HCT116 (cell line): ENCODE results near the gene NUDT13.

Source experiments
- CEBPB ChIP-seq: IDR thresholded peaks from 2 replicates; pipeline ENCODE4 v1.6.1; 2012; ENCODE audit warnings: low read depth
- EZH2 ChIP-seq: fragments of 200-600 bp; sonication (generic); IDR thresholded peaks from 2 replicates; pipeline ENCODE4 v1.6.1; 2017; ENCODE audit warnings: antibody characterized with exemption, mixed run types
- JUND ChIP-seq: IDR thresholded peaks from 2 replicates; pipeline ENCODE4 v1.6.1; 2012
- POLR2A ChIP-seq: IDR thresholded peaks from 2 replicates; pipeline ENCODE4 v1.7.0; 2011; ENCODE audit warnings: borderline replicate concordance; ENCODE audit not compliant: insufficient read depth, insufficient read length; ENCODE audit errors: extremely low read depth
- SP1 ChIP-seq: IDR thresholded peaks from 2 replicates; pipeline ENCODE4 v1.6.1; 2012; ENCODE audit warnings: low read depth
- SRF ChIP-seq: IDR thresholded peaks from 2 replicates; pipeline ENCODE4 v1.6.1; 2012; ENCODE audit warnings: low read depth
- TF ChIP-seq, protein P1 (sequence below): IDR thresholded peaks from 2 replicates; pipeline ENCODE4 v1.6.1; 2011; ENCODE audit warnings: mild to moderate bottlenecking, low read length, moderate library complexity; ENCODE audit not compliant: insufficient replicate concordance; ENCODE audit errors: extremely low read depth
- TF ChIP-seq, protein P2 (sequence below), 3 experiments: fragments of 200-600 bp in 1 of 3; sonication (generic) in 1 of 3; IDR thresholded peaks in 2 of 3; conservative IDR thresholded peaks in 1 of 3; 2 replicates each; pipeline ENCODE4 v1.5.1; 2012 to 2017; ENCODE audit warnings: low read depth in 2 of 3, low read length in 2 of 3, antibody characterized with exemption in 1 of 3, borderline replicate concordance in 1 of 3, control low read depth in 1 of 3, mild to moderate bottlenecking in 1 of 3, mixed read lengths in 1 of 3, mixed run types in 1 of 3, moderate library complexity in 1 of 3; ENCODE audit not compliant: insufficient read depth in 1 of 3
- TF ChIP-seq, protein P3 (sequence below): IDR thresholded peaks from 2 replicates; pipeline ENCODE4 v1.6.1; 2012; ENCODE audit warnings: low read depth

DNA sequence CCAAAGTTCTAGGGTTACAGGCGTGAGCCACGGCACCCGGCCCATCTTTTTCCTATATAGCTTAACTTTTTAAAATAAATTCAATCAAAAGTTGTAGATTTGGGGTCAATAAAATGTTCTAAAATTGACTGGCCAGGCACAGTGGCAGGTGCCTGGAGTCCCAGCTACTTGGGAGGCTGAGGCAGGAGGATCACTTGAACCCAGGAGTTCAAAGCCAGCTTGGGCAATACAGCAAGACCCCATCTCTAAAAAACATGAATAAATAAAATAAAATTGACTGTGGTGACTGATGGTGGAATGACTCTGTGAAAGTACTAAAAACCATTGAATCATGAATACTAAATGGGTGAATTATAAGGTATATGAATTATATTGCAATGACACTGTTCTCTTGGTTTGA, 34.4 kb upstream of the NUDT13 start:
- TF ChIP-seq EZH2 (no peak), SP1 (no peak), JUND (no peak), CEBPB (no peak), SRF (no peak), POLR2A (no peak)
- TF ChIP-seq, protein P1, sequence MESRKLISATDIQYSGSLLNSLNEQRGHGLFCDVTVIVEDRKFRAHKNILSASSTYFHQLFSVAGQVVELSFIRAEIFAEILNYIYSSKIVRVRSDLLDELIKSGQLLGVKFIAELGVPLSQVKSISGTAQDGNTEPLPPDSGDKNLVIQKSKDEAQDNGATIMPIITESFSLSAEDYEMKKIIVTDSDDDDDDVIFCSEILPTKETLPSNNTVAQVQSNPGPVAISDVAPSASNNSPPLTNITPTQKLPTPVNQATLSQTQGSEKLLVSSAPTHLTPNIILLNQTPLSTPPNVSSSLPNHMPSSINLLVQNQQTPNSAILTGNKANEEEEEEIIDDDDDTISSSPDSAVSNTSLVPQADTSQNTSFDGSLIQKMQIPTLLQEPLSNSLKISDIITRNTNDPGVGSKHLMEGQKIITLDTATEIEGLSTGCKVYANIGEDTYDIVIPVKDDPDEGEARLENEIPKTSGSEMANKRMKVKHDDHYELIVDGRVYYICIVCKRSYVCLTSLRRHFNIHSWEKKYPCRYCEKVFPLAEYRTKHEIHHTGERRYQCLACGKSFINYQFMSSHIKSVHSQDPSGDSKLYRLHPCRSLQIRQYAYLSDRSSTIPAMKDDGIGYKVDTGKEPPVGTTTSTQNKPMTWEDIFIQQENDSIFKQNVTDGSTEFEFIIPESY = no peak
- TF ChIP-seq, protein P2, sequence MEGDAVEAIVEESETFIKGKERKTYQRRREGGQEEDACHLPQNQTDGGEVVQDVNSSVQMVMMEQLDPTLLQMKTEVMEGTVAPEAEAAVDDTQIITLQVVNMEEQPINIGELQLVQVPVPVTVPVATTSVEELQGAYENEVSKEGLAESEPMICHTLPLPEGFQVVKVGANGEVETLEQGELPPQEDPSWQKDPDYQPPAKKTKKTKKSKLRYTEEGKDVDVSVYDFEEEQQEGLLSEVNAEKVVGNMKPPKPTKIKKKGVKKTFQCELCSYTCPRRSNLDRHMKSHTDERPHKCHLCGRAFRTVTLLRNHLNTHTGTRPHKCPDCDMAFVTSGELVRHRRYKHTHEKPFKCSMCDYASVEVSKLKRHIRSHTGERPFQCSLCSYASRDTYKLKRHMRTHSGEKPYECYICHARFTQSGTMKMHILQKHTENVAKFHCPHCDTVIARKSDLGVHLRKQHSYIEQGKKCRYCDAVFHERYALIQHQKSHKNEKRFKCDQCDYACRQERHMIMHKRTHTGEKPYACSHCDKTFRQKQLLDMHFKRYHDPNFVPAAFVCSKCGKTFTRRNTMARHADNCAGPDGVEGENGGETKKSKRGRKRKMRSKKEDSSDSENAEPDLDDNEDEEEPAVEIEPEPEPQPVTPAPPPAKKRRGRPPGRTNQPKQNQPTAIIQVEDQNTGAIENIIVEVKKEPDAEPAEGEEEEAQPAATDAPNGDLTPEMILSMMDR (IDR thresholded peaks at IDR 0.05 in 2 of 3, conservative IDR thresholded peaks at IDR 0.05 in 1 of 3; ENCODE audit: borderline replicate concordance in 1 of 3, insufficient read depth in 1 of 3, low read depth in 2 of 3, low read length in 2 of 3) = no peak
- TF ChIP-seq, protein P3, sequence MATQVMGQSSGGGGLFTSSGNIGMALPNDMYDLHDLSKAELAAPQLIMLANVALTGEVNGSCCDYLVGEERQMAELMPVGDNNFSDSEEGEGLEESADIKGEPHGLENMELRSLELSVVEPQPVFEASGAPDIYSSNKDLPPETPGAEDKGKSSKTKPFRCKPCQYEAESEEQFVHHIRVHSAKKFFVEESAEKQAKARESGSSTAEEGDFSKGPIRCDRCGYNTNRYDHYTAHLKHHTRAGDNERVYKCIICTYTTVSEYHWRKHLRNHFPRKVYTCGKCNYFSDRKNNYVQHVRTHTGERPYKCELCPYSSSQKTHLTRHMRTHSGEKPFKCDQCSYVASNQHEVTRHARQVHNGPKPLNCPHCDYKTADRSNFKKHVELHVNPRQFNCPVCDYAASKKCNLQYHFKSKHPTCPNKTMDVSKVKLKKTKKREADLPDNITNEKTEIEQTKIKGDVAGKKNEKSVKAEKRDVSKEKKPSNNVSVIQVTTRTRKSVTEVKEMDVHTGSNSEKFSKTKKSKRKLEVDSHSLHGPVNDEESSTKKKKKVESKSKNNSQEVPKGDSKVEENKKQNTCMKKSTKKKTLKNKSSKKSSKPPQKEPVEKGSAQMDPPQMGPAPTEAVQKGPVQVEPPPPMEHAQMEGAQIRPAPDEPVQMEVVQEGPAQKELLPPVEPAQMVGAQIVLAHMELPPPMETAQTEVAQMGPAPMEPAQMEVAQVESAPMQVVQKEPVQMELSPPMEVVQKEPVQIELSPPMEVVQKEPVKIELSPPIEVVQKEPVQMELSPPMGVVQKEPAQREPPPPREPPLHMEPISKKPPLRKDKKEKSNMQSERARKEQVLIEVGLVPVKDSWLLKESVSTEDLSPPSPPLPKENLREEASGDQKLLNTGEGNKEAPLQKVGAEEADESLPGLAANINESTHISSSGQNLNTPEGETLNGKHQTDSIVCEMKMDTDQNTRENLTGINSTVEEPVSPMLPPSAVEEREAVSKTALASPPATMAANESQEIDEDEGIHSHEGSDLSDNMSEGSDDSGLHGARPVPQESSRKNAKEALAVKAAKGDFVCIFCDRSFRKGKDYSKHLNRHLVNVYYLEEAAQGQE = no peak
